B cell (primary cell): Measurements from ENCODE around the gene DAZAP1. TPM values are rescaled to one million over a fixed set of nuclear protein-coding genes. Genes with fewer than 3 reads are reported as not detected.
A peak's percentile ranks its signal among the peaks of the same experiment; 100 is the strongest.

Experiments used
- ATAC-seq: fragments of 200-7000 bp; cut with Tn5 transposase; one replicate; pipeline ENCODE4 v1.10.0; 2021; ENCODE audit warnings: low read depth, mild to moderate bottlenecking, moderate number of reproducible peaks, moderate library complexity
- CTCF ChIA-PET: fragments of 350-600 bp; sonication (Branson Sonifier 250); formaldehyde crosslinking; loops from one replicate; lab custom pipeline; 2021; ENCODE audit warnings: antibody characterized with exemption, inconsistent platforms; lab: Charles Lee
- POLR2A ChIA-PET: fragments of 350-600 bp; sonication (Branson Sonifier 250); formaldehyde crosslinking; loops from one replicate; lab custom pipeline; 2021; ENCODE audit warnings: antibody characterized with exemption; lab: Charles Lee
- DNase-seq: peaks from one replicate; pipeline ENCODE4 v3.0.0; 2013
- H2AFZ ChIP-seq: 2 replicates; pipeline ENCODE4 v1.6.1; 2012; ENCODE audit warnings: mild to moderate bottlenecking, low read depth, low read length; ENCODE audit not compliant: insufficient read depth, poor library complexity, severe bottlenecking
- H3K27ac ChIP-seq, 2 donors: 1 replicate in 1 of 2; 2 replicates in 1 of 2; pipeline ENCODE4 v1.5.1; 2012 to 2013; ENCODE audit warnings: low read length in 2 of 2, mild to moderate bottlenecking in 2 of 2, moderate library complexity in 1 of 2
- H3K27me3 ChIP-seq, 4 experiments: fragments of 200-600 bp in 1 of 4; sonication (generic) in 1 of 4; replicated peaks in 1 of 4; 1 replicate in 2 of 4; 2 replicates in 2 of 4; pipeline versions ENCODE4 v1.6.1 to v1.7.0; 2013 to 2016; ENCODE audit warnings: low read length in 3 of 4, mild to moderate bottlenecking in 2 of 4, mixed read lengths in 1 of 4, moderate library complexity in 1 of 4; ENCODE audit not compliant: insufficient read depth in 4 of 4, control insufficient read depth in 3 of 4; ENCODE audit errors: control extremely low read depth in 1 of 4
- H3K36me3 ChIP-seq, 2 experiments: replicated peaks in 1 of 2; 1 replicate in 1 of 2; 2 replicates in 1 of 2; pipeline versions ENCODE4 v1.6.1 to v1.7.1; 2013; ENCODE audit warnings: low read length in 1 of 2; ENCODE audit not compliant: insufficient read depth in 2 of 2, control insufficient read depth in 1 of 2; ENCODE audit errors: control extremely low read depth in 1 of 2, extremely low read depth in 1 of 2
- H3K4me1 ChIP-seq, 2 donors: fragments of 200-600 bp in 1 of 2; sonication (generic) in 1 of 2; 1 replicate in 1 of 2; 2 replicates in 1 of 2; pipeline versions ENCODE4 v1.5.1 to v1.6.1; 2013 to 2017; ENCODE audit warnings: low read length in 2 of 2; ENCODE audit not compliant: control insufficient read depth in 2 of 2, insufficient read depth in 2 of 2
- H3K4me2 ChIP-seq: replicated peaks from 2 replicates; pipeline ENCODE3; 2012; ENCODE audit warnings: mild to moderate bottlenecking, low read depth, low read length; ENCODE audit not compliant: poor library complexity, severe bottlenecking
- H3K4me3 ChIP-seq, 5 experiments: fragments of 200-600 bp in 1 of 5; sonication (generic) in 1 of 5; 1 replicate in 3 of 5; 2 replicates in 2 of 5; pipeline versions ENCODE4 v1.5.1 to v1.7.0; 2011 to 2016; ENCODE audit warnings: low read length in 4 of 5, mild to moderate bottlenecking in 4 of 5, low read depth in 2 of 5, control low read depth in 1 of 5, moderate library complexity in 1 of 5; ENCODE audit not compliant: insufficient read depth in 1 of 5; ENCODE audit errors: control extremely low read depth in 1 of 5, extremely low read depth in 1 of 5
- H3K79me2 ChIP-seq: fragments of 200-600 bp; sonication (generic); one replicate; pipeline ENCODE4 v1.6.0; 2016; ENCODE audit warnings: low read length; ENCODE audit not compliant: control insufficient read depth, insufficient read depth
- H3K9ac ChIP-seq: fragments of 200-600 bp; sonication (generic); 2 replicates; pipeline ENCODE4 v1.6.1; 2017; ENCODE audit warnings: mild to moderate bottlenecking, low read length, moderate library complexity
- H3K9me3 ChIP-seq, 3 donors: one replicate each; pipeline versions ENCODE4 v1.6.1 to v1.7.1; 2013; ENCODE audit warnings: low read length in 2 of 3; ENCODE audit not compliant: control insufficient read depth in 2 of 3, insufficient read depth in 1 of 3; ENCODE audit errors: control extremely low read depth in 1 of 3
- H4K20me1 ChIP-seq: 2 replicates; pipeline ENCODE4 v1.6.0; 2012; ENCODE audit warnings: mild to moderate bottlenecking, low read length; ENCODE audit not compliant: insufficient read depth, control insufficient read depth, poor library complexity, severe bottlenecking
- H3K27ac Mint-ChIP-seq: one replicate; pipeline ENCODE4 v1.8.0; 2021; ENCODE audit warnings: mixed read lengths
- H3K27me3 Mint-ChIP-seq: one replicate; pipeline ENCODE4 v1.8.0; 2021; ENCODE audit warnings: mixed read lengths
- H3K4me1 Mint-ChIP-seq: one replicate; pipeline ENCODE4 v1.8.0; 2021; ENCODE audit warnings: mixed read lengths
- H3K4me3 Mint-ChIP-seq: one replicate; pipeline ENCODE4 v1.8.0; 2021; ENCODE audit warnings: mixed read lengths
- H3K9me3 Mint-ChIP-seq: one replicate; pipeline ENCODE4 v1.8.0; 2022; ENCODE audit warnings: mixed read lengths; ENCODE audit not compliant: insufficient read depth
- EZH2 ChIP-seq: IDR thresholded peaks from 2 replicates; pipeline ENCODE4 v1.6.1; 2012; ENCODE audit warnings: borderline replicate concordance, low read depth, mild to moderate bottlenecking, moderate library complexity, low read length; ENCODE audit not compliant: insufficient read depth, poor library complexity, severe bottlenecking
- WGBS: methylation state at CpG from one replicate; pipeline ENCODE4 v1.1.5; 2013; ENCODE audit warnings: missing lambda C conversion rate; ENCODE audit not compliant: insufficient coverage; 5-methylcytosine and 5-hydroxymethylcytosine counted together
- intact Hi-C: fragments of 100-400 bp; cut with micrococcal nuclease; formaldehyde crosslinking; loops from one replicate; pipeline ENCODE4 v1.10.0; 2022
- polyA plus RNA-seq: library from polyadenylated mRNA; depleted of rRNA; stranded (reverse); fragments of >200 nt; gene quantifications from 2 replicates; pipeline ENCODE4 v1.2.3, GENCODE V29; 2012
- total RNA-seq, 2 donors: library from RNA; stranded (reverse); fragments of 120-200 nt in 1 of 2; gene quantifications; 1 replicate in 1 of 2; 2 replicates in 1 of 2; pipeline versions ENCODE4 v1.2.3 to v1.2.4, GENCODE V29; 2013 to 2022
- TF ChIP-seq, protein P1 (sequence below): fragments of 200-600 bp; IDR thresholded peaks from one replicate; pipeline ENCODE4 v1.8.0; 2022; ENCODE audit warnings: antibody characterized with exemption, mild to moderate bottlenecking

Gene DAZAP1
- total and polyA plus RNA-seq, 2 donors (not counting 1 experiment from before 2014, with no cell fraction given) = 54.8 to 125 TPM

DNA sequence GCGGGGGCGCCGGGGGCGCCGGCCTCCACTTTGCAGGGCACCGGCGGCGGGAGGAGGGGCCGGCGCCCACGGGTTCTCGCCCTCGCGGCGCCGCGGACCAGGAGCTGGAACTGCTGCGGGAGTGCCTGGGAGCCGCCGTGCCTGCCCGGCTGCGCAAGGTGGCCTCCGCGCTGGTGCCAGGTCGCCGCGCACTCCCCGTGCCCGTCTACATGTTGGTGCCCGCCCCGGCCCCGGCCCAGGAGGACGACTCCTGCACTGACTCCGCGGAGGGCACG lies 59.8 kb downstream of the DAZAP1 start:
- ChIA-PET POLR2A (no interaction called here), CTCF (no interaction called here)
- Histone ChIP-seq H2AFZ (no peak overlapping the region), H3K27me3 (peaks cover 0 to 55% (median 14%) of the 10 kb centered on the region in 4 experiments), H3K9me3 (peaks cover 0 to 9% (median 0%) of the 10 kb centered on the region in 3 donors), H3K27ac (no peak overlapping the region), H3K79me2 (peaks cover 4% of the 10 kb centered on the region), H4K20me1 (peaks cover 66% of the 10 kb centered on the region), H3K4me2 (peak overlapping the region; percentile 98), H3K36me3 (no peaks in the 10 kb centered on the region), H3K4me3 (no peak overlapping the region), H3K9ac (no peak overlapping the region), H3K4me1 (peaks cover 53 to 62% of the 10 kb centered on the region in 2 donors)
- Mint-ChIP-seq H3K4me1 (peaks cover 16% of the 10 kb centered on the region), H3K27ac (no peak overlapping the region), H3K27me3 (no peaks in the 10 kb centered on the region), H3K9me3 (no peaks in the 10 kb centered on the region), H3K4me3 (no peak overlapping the region)
- intact Hi-C loops = no loop called here
- no peak for TF ChIP-seq EZH2
- TF ChIP-seq, protein P1, sequence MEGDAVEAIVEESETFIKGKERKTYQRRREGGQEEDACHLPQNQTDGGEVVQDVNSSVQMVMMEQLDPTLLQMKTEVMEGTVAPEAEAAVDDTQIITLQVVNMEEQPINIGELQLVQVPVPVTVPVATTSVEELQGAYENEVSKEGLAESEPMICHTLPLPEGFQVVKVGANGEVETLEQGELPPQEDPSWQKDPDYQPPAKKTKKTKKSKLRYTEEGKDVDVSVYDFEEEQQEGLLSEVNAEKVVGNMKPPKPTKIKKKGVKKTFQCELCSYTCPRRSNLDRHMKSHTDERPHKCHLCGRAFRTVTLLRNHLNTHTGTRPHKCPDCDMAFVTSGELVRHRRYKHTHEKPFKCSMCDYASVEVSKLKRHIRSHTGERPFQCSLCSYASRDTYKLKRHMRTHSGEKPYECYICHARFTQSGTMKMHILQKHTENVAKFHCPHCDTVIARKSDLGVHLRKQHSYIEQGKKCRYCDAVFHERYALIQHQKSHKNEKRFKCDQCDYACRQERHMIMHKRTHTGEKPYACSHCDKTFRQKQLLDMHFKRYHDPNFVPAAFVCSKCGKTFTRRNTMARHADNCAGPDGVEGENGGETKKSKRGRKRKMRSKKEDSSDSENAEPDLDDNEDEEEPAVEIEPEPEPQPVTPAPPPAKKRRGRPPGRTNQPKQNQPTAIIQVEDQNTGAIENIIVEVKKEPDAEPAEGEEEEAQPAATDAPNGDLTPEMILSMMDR = no peak
- ATAC-seq = no peak
- WGBS = 8% methylated on average over 36 of the region's 36 CpGs
- DNase-seq = no peak

DNA sequence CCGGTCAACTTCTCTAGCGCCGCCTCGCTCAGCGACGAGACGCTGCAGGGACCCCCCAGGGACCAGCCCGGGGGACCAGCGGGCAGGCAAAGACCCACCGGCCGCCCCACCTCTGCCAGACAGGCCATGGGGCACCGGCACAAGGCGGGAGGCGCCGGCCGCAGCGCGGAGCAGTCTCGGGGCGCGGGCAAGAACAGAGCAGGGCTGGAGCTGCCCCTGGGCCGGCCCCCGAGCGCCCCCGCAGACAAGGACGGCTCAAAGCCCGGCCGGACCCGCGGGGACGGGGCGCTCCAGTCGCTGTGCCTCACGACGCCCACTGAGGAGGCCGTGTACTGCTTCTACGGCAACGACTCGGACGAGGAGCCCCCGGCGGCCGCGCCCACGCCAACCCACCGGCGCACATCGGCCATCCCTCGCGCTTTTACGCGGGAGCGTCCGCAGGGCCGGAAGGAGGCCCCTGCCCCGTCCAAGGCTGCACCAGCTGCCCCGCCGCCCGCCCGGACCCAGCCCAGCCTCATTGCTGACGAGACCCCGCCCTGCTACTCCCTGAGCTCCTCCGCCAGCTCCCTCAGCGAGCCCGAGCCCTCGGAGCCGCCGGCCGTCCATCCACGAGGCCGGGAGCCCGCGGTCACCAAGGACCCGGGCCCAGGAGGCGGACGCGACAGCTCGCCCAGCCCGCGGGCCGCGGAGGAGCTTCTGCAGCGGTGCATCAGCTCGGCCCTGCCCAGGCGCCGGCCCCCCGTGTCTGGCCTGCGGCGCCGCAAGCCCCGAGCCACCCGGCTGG lies 60.3 kb downstream of the DAZAP1 start:
- Mint-ChIP-seq H3K27ac (no peak overlapping the region), H3K9me3 (no peaks in the 10 kb centered on the region), H3K4me1 (peaks cover 16% of the 10 kb centered on the region), H3K4me3 (no peak overlapping the region), H3K27me3 (no peaks in the 10 kb centered on the region)
- intact Hi-C loops = no loop called here
- H4K20me1 ChIP-seq = peaks cover 71% of the 10 kb centered on the region
- peaks cover 0 to 61% (median 16%) of the 10 kb centered on the region in 4 experiments for H3K27me3 ChIP-seq
- ATAC-seq (no peak), DNase-seq (peak; percentile 50)
- CTCF ChIA-PET = interaction anchor here (1.4 to 2.3 kb wide), 2 partner anchors 13 to 23 kb away, joined by 3 to 11 read pairs; no protein-coding TSS in a partner anchor
- H2AFZ ChIP-seq = no peak overlapping the region
- no peaks in the 10 kb centered on the region for H3K36me3 ChIP-seq
- peaks cover 9% of the 10 kb centered on the region for H3K79me2 ChIP-seq
- TF ChIP-seq, protein P1 = no peak
- TF ChIP-seq EZH2 = peak; percentile 95
- WGBS = 4% methylated on average over 91 of the region's 92 CpGs
- POLR2A ChIA-PET = interaction anchor here (1.2 to 1.4 kb wide), 2 partner anchors 22 to 23 kb away, joined by 3 to 4 read pairs; no protein-coding TSS in a partner anchor
- peaks cover 0 to 9% (median 0%) of the 10 kb centered on the region in 3 donors for H3K9me3 ChIP-seq
- no peak overlapping the region for H3K27ac ChIP-seq
- H3K4me2 ChIP-seq = peak overlapping the region; percentile 98
- H3K9ac ChIP-seq = peak overlapping the region; percentile 37
- H3K4me1 ChIP-seq = peaks cover 55 to 68% of the 10 kb centered on the region in 2 donors
- H3K4me3 ChIP-seq = no peak overlapping the region
